H1 (cell line): ENCODE data around the gene EFR3B. TPM values are rescaled to one million over a fixed set of nuclear protein-coding genes. Genes with fewer than 3 reads are reported as not detected.

Experiments
- CTCF ChIA-PET: fragments of 300-600 bp; sonication (Branson Sonifier 250); formaldehyde crosslinking; loops from one replicate; lab custom pipeline; 2021; ENCODE audit not compliant: partially characterized antibody; lab: Charles Lee
- POLR2A ChIA-PET: fragments of 300-600 bp; sonication (Branson Sonifier 250); formaldehyde crosslinking; loops from one replicate; lab custom pipeline; 2021; ENCODE audit warnings: inconsistent platforms; ENCODE audit not compliant: partially characterized antibody; lab: Charles Lee
- DNase-seq, 2 experiments: peaks; one replicate each; pipeline versions ENCODE4 v3.0.0 to v3.0.0-alpha.2; 2010 to 2022; ENCODE audit warnings: low spot score in 2 of 2, low read depth in 1 of 2, mixed read lengths in 1 of 2
- FAIRE-seq: peaks from 2 replicates; lab custom pipeline; 2011; peaks lifted over from hg19 to GRCh38; lab: Jason Lieb, UNC
- H2AFZ ChIP-seq: 2 replicates; pipeline ENCODE4 v1.8.1; 2012; ENCODE audit warnings: low read length, inconsistent platforms
- H2AK5ac ChIP-seq: 2 replicates; pipeline ENCODE4 v1.6.1; 2013; ENCODE audit warnings: low read depth, low read length
- H2BK120ac ChIP-seq: replicated peaks from 2 replicates; pipeline ENCODE3; 2013; ENCODE audit warnings: low read depth, low read length, inconsistent platforms
- H2BK12ac ChIP-seq: 2 replicates; pipeline ENCODE4 v1.6.1; 2013; ENCODE audit warnings: low read depth, low read length
- H2BK15ac ChIP-seq: 2 replicates; pipeline ENCODE4 v1.6.1; 2013; ENCODE audit warnings: low read length
- H2BK20ac ChIP-seq: 2 replicates; pipeline ENCODE4 v1.6.1; 2013; ENCODE audit warnings: low read length
- H2BK5ac ChIP-seq: 2 replicates; pipeline ENCODE4 v1.6.1; 2013; ENCODE audit warnings: low read depth, low read length
- H3K14ac ChIP-seq: 2 replicates; pipeline ENCODE4 v1.6.1; 2013; ENCODE audit warnings: inconsistent platforms; ENCODE audit not compliant: insufficient read length
- H3K18ac ChIP-seq: 2 replicates; pipeline ENCODE4 v1.6.1; 2013; ENCODE audit warnings: low read length; ENCODE audit errors: extremely low read depth
- H3K23ac ChIP-seq: 2 replicates; pipeline ENCODE4 v1.6.1; 2013; ENCODE audit warnings: inconsistent platforms; ENCODE audit not compliant: insufficient read length
- H3K23me2 ChIP-seq: 2 replicates; pipeline ENCODE4 v1.6.1; 2013; ENCODE audit warnings: low read depth, low read length
- H3K27ac ChIP-seq: 2 replicates; pipeline ENCODE4 v1.6.1; 2011; ENCODE audit warnings: low read depth, low read length, inconsistent platforms
- H3K27me3 ChIP-seq, 4 experiments: replicated peaks in 1 of 4; 1 replicate in 1 of 4; 2 replicates in 3 of 4; pipeline versions ENCODE4 v1.6.1 to v1.8.1; 2011 to 2013; ENCODE audit warnings: low read length in 3 of 4, mild to moderate bottlenecking in 3 of 4, inconsistent platforms in 2 of 4, mixed read lengths in 2 of 4, moderate library complexity in 1 of 4; ENCODE audit not compliant: control insufficient read depth in 3 of 4, insufficient read depth in 3 of 4; ENCODE audit errors: extremely low read depth in 1 of 4
- H3K36me3 ChIP-seq, 4 experiments: 2 replicates each; pipeline versions ENCODE4 v1.6.1 to v1.8.1; 2011 to 2013; ENCODE audit warnings: mild to moderate bottlenecking in 4 of 4, low read length in 3 of 4, moderate library complexity in 2 of 4, control low read depth in 1 of 4, inconsistent platforms in 1 of 4; ENCODE audit not compliant: insufficient read depth in 4 of 4, control insufficient read depth in 2 of 4
- H3K4ac ChIP-seq: replicated peaks from 2 replicates; pipeline ENCODE3; 2013; ENCODE audit warnings: low read length, low read depth, mixed read lengths, inconsistent platforms; ENCODE audit not compliant: insufficient read length
- H3K4me1 ChIP-seq, 4 experiments: replicated peaks in 1 of 4; 1 replicate in 1 of 4; 2 replicates in 3 of 4; pipeline versions ENCODE4 v1.6.1 to v1.8.1; 2011 to 2013; ENCODE audit warnings: low read length in 3 of 4, inconsistent platforms in 2 of 4, mixed read lengths in 1 of 4; ENCODE audit not compliant: insufficient read depth in 4 of 4, control insufficient read depth in 3 of 4
- H3K4me2 ChIP-seq, 2 experiments: 2 replicates each; pipeline versions ENCODE4 v1.6.1 to v1.8.1; 2011 to 2013; ENCODE audit warnings: low read depth in 2 of 2, low read length in 2 of 2, control low read depth in 1 of 2, inconsistent platforms in 1 of 2, mild to moderate bottlenecking in 1 of 2; ENCODE audit not compliant: insufficient read depth in 1 of 2
- H3K4me3 ChIP-seq, 4 experiments: fragments of 200-600, 300-600 bp in 1 of 4; sonication (generic), shearing (Covaris generic), sonication (Bioruptor Twin) in 1 of 4; 2 replicates each; pipeline versions ENCODE4 v1.5.1 to v1.8.1; 2011 to 2016; ENCODE audit warnings: low read length in 4 of 4, low read depth in 3 of 4, control low read depth in 2 of 4, inconsistent platforms in 2 of 4, mild to moderate bottlenecking in 2 of 4, mixed read lengths in 1 of 4, moderate library complexity in 1 of 4; ENCODE audit not compliant: insufficient read depth in 2 of 4; ENCODE audit errors: extremely low read depth in 1 of 4
- H3K56ac ChIP-seq: replicated peaks from 2 replicates; pipeline ENCODE3; 2013; ENCODE audit warnings: low read depth, mild to moderate bottlenecking, mixed read lengths, low read length, inconsistent platforms; ENCODE audit not compliant: insufficient read length
- H3K79me1 ChIP-seq: 2 replicates; pipeline ENCODE4 v1.6.1; 2013; ENCODE audit warnings: low read depth, low read length, control low read depth
- H3K79me2 ChIP-seq, 2 experiments: 2 replicates each; pipeline versions ENCODE4 v1.6.1 to v1.8.1; 2012 to 2013; ENCODE audit warnings: low read length in 2 of 2, mild to moderate bottlenecking in 2 of 2, inconsistent platforms in 1 of 2; ENCODE audit not compliant: insufficient read depth in 2 of 2, control insufficient read depth in 1 of 2
- H3K9ac ChIP-seq, 4 experiments: replicated peaks in 1 of 4; 1 replicate in 1 of 4; 2 replicates in 3 of 4; pipeline versions ENCODE4 v1.6.1 to v1.8.1; 2011 to 2013; ENCODE audit warnings: low read depth in 3 of 4, low read length in 3 of 4, control low read depth in 2 of 4, mild to moderate bottlenecking in 2 of 4, moderate library complexity in 2 of 4, inconsistent platforms in 1 of 4; ENCODE audit errors: extremely low read depth in 1 of 4
- H3K9me3 ChIP-seq, 2 experiments: 2 replicates each; pipeline versions ENCODE4 v1.6.1 to v1.8.1; 2012 to 2013; ENCODE audit warnings: mild to moderate bottlenecking in 2 of 2, moderate library complexity in 2 of 2, control low read depth in 1 of 2, inconsistent platforms in 1 of 2, low read depth in 1 of 2, low read length in 1 of 2, mixed read lengths in 1 of 2; ENCODE audit not compliant: insufficient read depth in 2 of 2
- H4K20me1 ChIP-seq, 2 experiments: replicated peaks in 1 of 2; 2 replicates each; pipeline versions ENCODE3 to v1.8.1; 2011 to 2013; ENCODE audit warnings: inconsistent platforms in 2 of 2, low read length in 2 of 2, mild to moderate bottlenecking in 1 of 2; ENCODE audit not compliant: insufficient read depth in 2 of 2, control insufficient read depth in 1 of 2
- H4K5ac ChIP-seq: 2 replicates; pipeline ENCODE4 v1.6.1; 2013; ENCODE audit warnings: low read length, low read depth, mixed read lengths, inconsistent platforms; ENCODE audit not compliant: insufficient read length
- H4K8ac ChIP-seq: 2 replicates; pipeline ENCODE4 v1.8.0; 2013; ENCODE audit warnings: mild to moderate bottlenecking, moderate library complexity, low read length, inconsistent platforms; ENCODE audit not compliant: insufficient read depth; ENCODE audit errors: extremely low read depth
- H4K91ac ChIP-seq: replicated peaks from 2 replicates; pipeline ENCODE3; 2013; ENCODE audit warnings: low read length, mixed read lengths, inconsistent platforms; ENCODE audit not compliant: insufficient read length
- ASH2L ChIP-seq: fragments of 200-600, 300-600 bp; sonication (generic); IDR thresholded peaks from one replicate; pipeline ENCODE4 v1.7.1; 2017; ENCODE audit warnings: low read length
- CTBP2 ChIP-seq: IDR thresholded peaks from 2 replicates; pipeline ENCODE4 v1.7.0; 2011; ENCODE audit warnings: borderline replicate concordance, mild to moderate bottlenecking, moderate library complexity, mixed read lengths, low read length; ENCODE audit not compliant: insufficient read depth, insufficient read length
- CTCF ChIP-seq, 3 experiments: IDR thresholded peaks; 1 replicate in 2 of 3; 2 replicates in 1 of 3; pipeline versions ENCODE4 v1.5.1 to v1.6.1; 2011; ENCODE audit warnings: low read length in 3 of 3, mild to moderate bottlenecking in 3 of 3, inconsistent platforms in 2 of 3, low read depth in 1 of 3, moderate library complexity in 1 of 3; ENCODE audit not compliant: insufficient read depth in 1 of 3; ENCODE audit errors: control extremely low read depth in 1 of 3
- EZH2 ChIP-seq: fragments of 200-600 bp; sonication (generic); IDR thresholded peaks from 2 replicates; pipeline ENCODE4 v1.7.1; 2012; ENCODE audit warnings: low read depth, mild to moderate bottlenecking, moderate library complexity, low read length, inconsistent platforms; ENCODE audit not compliant: severe bottlenecking
- FOSL1 ChIP-seq: IDR thresholded peaks from 2 replicates; pipeline ENCODE4 v1.6.1; 2011; ENCODE audit warnings: mild to moderate bottlenecking, low read depth, low read length, moderate library complexity; ENCODE audit not compliant: insufficient read depth
- GABPA ChIP-seq: IDR thresholded peaks from 2 replicates; pipeline ENCODE4 v1.6.1; 2011; ENCODE audit warnings: mild to moderate bottlenecking, low read length, moderate library complexity, borderline replicate concordance; ENCODE audit not compliant: insufficient read depth
- GTF2F1 ChIP-seq: IDR thresholded peaks from 2 replicates; pipeline ENCODE4 v1.6.1; 2012; ENCODE audit warnings: low read depth, low read length, improper control_type of control experiment, borderline replicate concordance
- KDM4A ChIP-seq: IDR thresholded peaks from one replicate; pipeline ENCODE4 v1.7.1; 2012; ENCODE audit warnings: low read depth, mild to moderate bottlenecking, moderate library complexity, low read length, inconsistent platforms; ENCODE audit not compliant: severe bottlenecking
- RFX5 ChIP-seq: IDR thresholded peaks from 2 replicates; pipeline ENCODE4 v1.6.1; 2011; ENCODE audit warnings: low read depth, low read length, improper control_type of control experiment, borderline replicate concordance
- TBP ChIP-seq: IDR thresholded peaks from 2 replicates; pipeline ENCODE4 v1.6.1; 2011; ENCODE audit warnings: low read depth, low read length, improper control_type of control experiment
- WGBS, 2 experiments: shearing (Covaris generic) in 1 of 2; methylation state at CpG; one replicate each; pipeline versions ENCODE4 v1.1.6 to v1.1.7; 2013 to 2015; ENCODE audit warnings: low lambda C conversion rate in 2 of 2, mixed read lengths in 2 of 2, inconsistent platforms in 1 of 2, low coverage in 1 of 2, missing lambda C conversion rate in 1 of 2; ENCODE audit not compliant: insufficient replicate concordance in 2 of 2, insufficient coverage in 1 of 2, insufficient read length in 1 of 2; ENCODE audit errors: extremely low coverage in 1 of 2, missing lambda C conversion rate in 1 of 2; 5-methylcytosine and 5-hydroxymethylcytosine counted together
- polyA plus RNA-seq, 7 experiments: library from polyadenylated mRNA; depleted of rRNA in 3 of 7; stranded (reverse) in 5 of 7; unstranded in 2 of 7; fragments of >200 nt in 5 of 7; fragments of 200-250 nt in 2 of 7; gene quantifications; 1 replicate in 5 of 7; 2 replicates in 1 of 7; 4 replicates in 1 of 7; pipeline versions ENCODE4 v1.2.1 to v1.2.3, GENCODE V29; 2011 to 2013; ENCODE audit warnings: missing spikeins in 2 of 7, mixed read lengths in 2 of 7
- total RNA-seq: library from RNA; stranded (reverse); fragmentation: NEBNext Ultra II Directional; extraction: Animal tissue kit (Norgen Biotek cat#: 25700); gene quantifications from 2 replicates; pipeline ENCODE4 v1.2.1, GENCODE V29; 2021

The EFR3B gene
- total and polyA plus RNA-seq, 2 of the 8 experiments (the other 6 are each of a cell fraction or from before 2014, with no cell fraction given): 3.4 to 9.6 TPM

GRCh38 chr2:25155401-25155800 lies 113.5 kb downstream of the EFR3B start:
- Histone ChIP-seq H3K9ac (no peak overlapping the region), H3K9me3 (no peaks in the 10 kb centered on the region), H3K27ac (no peak overlapping the region), H3K27me3 (no peaks in the 10 kb centered on the region), H3K18ac (no peak overlapping the region), H3K4ac (no peak overlapping the region), H2BK15ac (no peak overlapping the region), H3K14ac (no peak overlapping the region), H2BK120ac (no peak overlapping the region), H3K23me2 (no peaks in the 10 kb centered on the region), H4K8ac (no peak overlapping the region), H2AFZ (no peak overlapping the region), H4K20me1 (no peaks in the 10 kb centered on the region), H3K23ac (no peak overlapping the region), H2BK12ac (no peak overlapping the region), H3K79me1 (no peaks in the 10 kb centered on the region; the same call in 1 of the 2 replicates), H3K4me1 (peaks cover 0 to 3% (median 0%) of the 10 kb centered on the region in 4 experiments; a peak in 3 of 7 replicates), H2BK20ac (no peak overlapping the region), H4K91ac (no peak overlapping the region), H2BK5ac (no peak overlapping the region), H3K36me3 (no peaks in the 10 kb centered on the region), H2AK5ac (no peak overlapping the region), H4K5ac (no peak overlapping the region), H3K4me3 (no peak overlapping the region), H3K79me2 (no peaks in the 10 kb centered on the region), H3K56ac (no peak overlapping the region), H3K4me2 (no peak overlapping the region)
- WGBS, 2 experiments: 95% methylated on average over 10 of the region's 10 CpGs; no CpG with 5 or more reads in 1 of the 2 experiments
- ChIA-PET POLR2A (interaction anchor here (1.8 kb wide), 1 partner anchor 11 kb away, joined by 5 read pairs; no protein-coding TSS in a partner anchor), CTCF (interaction anchor here (1.0 to 2.1 kb wide), 5 partner anchors 8 to 180 kb away, joined by 3 to 6 read pairs (median 4); no protein-coding TSS in a partner anchor)
- DNase-seq (no peak), FAIRE-seq (no peak)
- no peak for TF ChIP-seq TBP
- TF ChIP-seq ASH2L: no peak
- TF ChIP-seq CTBP2: no peak
- TF ChIP-seq GTF2F1: no peak
- no peak for TF ChIP-seq RFX5
- no peak for TF ChIP-seq GABPA
- TF ChIP-seq FOSL1: no peak
- no peak for TF ChIP-seq CTCF (IDR thresholded peaks at IDR 0.05; ENCODE audit: control extremely low read depth in 1 of 3, insufficient read depth in 1 of 3, low read depth in 1 of 3, low read length in 3 of 3)
- TF ChIP-seq EZH2: no peak
- TF ChIP-seq KDM4A: no peak
